PC-9 (cell line): Measurements from ENCODE around the gene NR2C2. TPM values are rescaled to one million over a fixed set of nuclear protein-coding genes. Genes with fewer than 3 reads are reported as not detected.

Experiments used
- BruUV-seq: library from RNA; stranded (reverse); fragments of 400-500 nt; replicated peaks from 2 replicates; lab custom pipeline; 2021; lab: Mats Ljungman, UMichigan
- CTCF ChIA-PET: fragments of 300-600 bp; sonication (Branson Sonifier 250); formaldehyde crosslinking; loops from one replicate; lab custom pipeline; 2022; ENCODE audit warnings: antibody characterized with exemption; lab: Charles Lee
- POLR2A ChIA-PET: fragments of 300-600 bp; sonication (Branson Sonifier 250); formaldehyde crosslinking; loops from one replicate; lab custom pipeline; 2022; ENCODE audit warnings: antibody characterized with exemption; ENCODE audit not compliant: unreplicated experiment; lab: Charles Lee
- DNase-seq, 2 experiments: peaks; one replicate each; pipeline versions ENCODE4 v3.0.0 to v3.0.0-alpha.2; 2015 to 2022; ENCODE audit warnings: mixed read lengths in 1 of 2
- H2AFZ ChIP-seq: fragments of 200-600 bp; sonication (generic); 2 replicates; pipeline ENCODE4 v1.8.1; 2017; ENCODE audit warnings: antibody characterized with exemption
- H3F3A ChIP-seq: fragments of 200-600 bp; sonication (generic); 2 replicates; pipeline ENCODE4 v1.8.1; 2017; ENCODE audit warnings: antibody characterized with exemption, mild to moderate bottlenecking, low read depth; ENCODE audit not compliant: insufficient read depth
- H3K27ac ChIP-seq: fragments of 200-600 bp; sonication (generic); 2 replicates; pipeline ENCODE4 v1.6.1; 2016; ENCODE audit warnings: mixed run types
- H3K27me3 ChIP-seq: fragments of 200-600 bp; sonication (generic); 2 replicates; pipeline ENCODE4 v1.6.1; 2016; ENCODE audit warnings: low read depth, mixed run types; ENCODE audit not compliant: insufficient read depth
- H3K36me3 ChIP-seq: fragments of 200-600 bp; sonication (generic); 2 replicates; pipeline ENCODE4 v1.6.1; 2016; ENCODE audit warnings: low read depth, mixed run types
- H3K4me1 ChIP-seq: fragments of 200-600 bp; sonication (generic); replicated peaks from 2 replicates; pipeline ENCODE4 v1.6.1; 2016; ENCODE audit warnings: mixed run types; ENCODE audit not compliant: insufficient read depth
- H3K4me2 ChIP-seq: fragments of 200-600 bp; sonication (generic); 2 replicates; pipeline ENCODE4 v1.6.1; 2017; ENCODE audit warnings: mixed run types
- H3K4me3 ChIP-seq: fragments of 200-600 bp; sonication (generic); 2 replicates; pipeline ENCODE4 v1.6.1; 2016; ENCODE audit warnings: mixed run types
- H3K79me2 ChIP-seq: fragments of 200-600 bp; sonication (generic); 2 replicates; pipeline ENCODE4 v1.6.1; 2017; ENCODE audit warnings: low read depth, mixed run types
- H3K9me2 ChIP-seq: fragments of 200-600 bp; sonication (generic); 2 replicates; pipeline ENCODE4 v1.8.1; 2017; ENCODE audit warnings: mild to moderate bottlenecking; ENCODE audit not compliant: insufficient read depth
- H3K9me3 ChIP-seq: fragments of 200-600 bp; sonication (generic); 2 replicates; pipeline ENCODE4 v1.8.1; 2016; ENCODE audit warnings: low read depth; ENCODE audit not compliant: insufficient read depth
- H4K20me1 ChIP-seq: fragments of 200-600 bp; sonication (generic); 2 replicates; pipeline ENCODE4 v1.8.1; 2017; ENCODE audit not compliant: insufficient read depth
- CTCF ChIP-seq: fragments of 200-600 bp; sonication (generic); conservative IDR thresholded peaks from 2 replicates; pipeline ENCODE4 v1.6.1; 2017; ENCODE audit warnings: mixed run types, antibody characterized with exemption, mild to moderate bottlenecking, moderate library complexity
- EZH2 ChIP-seq: fragments of 200-600 bp; sonication (generic); IDR thresholded peaks from 2 replicates; pipeline ENCODE4 v1.8.0; 2017; ENCODE audit warnings: antibody characterized with exemption, low read depth
- intact Hi-C: fragments of 100-400 bp; cut with micrococcal nuclease; formaldehyde crosslinking; loops from one replicate; pipeline ENCODE4 v1.10.0; 2022; ENCODE audit not compliant: unreplicated experiment
- total RNA-seq: library from RNA; stranded (reverse); gene quantifications from 2 replicates; pipeline ENCODE4 v1.2.3, GENCODE V29; 2021

NR2C2 gene
- total RNA-seq, 1 experiment from 2014 or later, result 44.1 TPM

- no peak overlapping the region for H2AFZ ChIP-seq
- POLR2A ChIA-PET, result no interaction called here
- H3K9me3 ChIP-seq, result no peaks in the 10 kb centered on the region
- peaks cover 13% of the 10 kb centered on the region; the same call in 1 of the 2 replicates for H3F3A ChIP-seq
- no peaks in the 10 kb centered on the region for H3K9me2 ChIP-seq
- BruUV-seq, result no TSS peak
- TF ChIP-seq CTCF (no peak), EZH2 (no peak)
- H3K4me3 ChIP-seq, result no peak overlapping the region
- no peak for DNase-seq
- H3K27ac ChIP-seq, result no peak overlapping the region
- H4K20me1 ChIP-seq, result peaks cover 42% of the 10 kb centered on the region
- CTCF ChIA-PET, result no interaction called here
- no peaks in the 10 kb centered on the region for H3K4me1 ChIP-seq
- no peaks in the 10 kb centered on the region for H3K27me3 ChIP-seq
- H3K4me2 ChIP-seq, result no peak overlapping the region
- H3K36me3 ChIP-seq, result peaks cover 75% of the 10 kb centered on the region
- no peaks in the 10 kb centered on the region for H3K79me2 ChIP-seq
- intact Hi-C loops, result no loop called here
Measured at GRCh38 chr3:15045667-15046066, 98.3 kb downstream of the NR2C2 start.

GRCh38 chr3:15049584-15049983 lies 102.2 kb downstream of the NR2C2 start:
- CTCF ChIA-PET, result no interaction called here
- BruUV-seq, result no TSS peak

GRCh38 chr3:15050405-15051092 lies 103.2 kb downstream of the NR2C2 start:
- H2AFZ ChIP-seq, result no peak overlapping the region
- BruUV-seq, result no TSS peak
- ChIA-PET CTCF (interaction anchor here (1.2 kb wide), 1 partner anchor 14 kb away, joined by 4 read pairs; the partner anchor contains the start of gene MRPS25), POLR2A (no interaction called here)
- H4K20me1 ChIP-seq, result peaks cover 77% of the 10 kb centered on the region
- no peaks in the 10 kb centered on the region for H3K4me1 ChIP-seq
- peaks cover 20% of the 10 kb centered on the region; the same call in 1 of the 2 replicates for H3F3A ChIP-seq
- H3K27ac ChIP-seq, result no peak overlapping the region
- DNase-seq, result no peak
- TF ChIP-seq CTCF (no peak), EZH2 (no peak)
- H3K9me3 ChIP-seq, result no peaks in the 10 kb centered on the region
- H3K4me3 ChIP-seq, result no peak overlapping the region
- H3K36me3 ChIP-seq, result peaks cover 48% of the 10 kb centered on the region
- H3K4me2 ChIP-seq, result no peak overlapping the region
- intact Hi-C loops, result no loop called here
- peaks cover 22% of the 10 kb centered on the region for H3K79me2 ChIP-seq
- H3K9me2 ChIP-seq, result no peaks in the 10 kb centered on the region
- H3K27me3 ChIP-seq, result no peaks in the 10 kb centered on the region

More at GRCh38 chr3:15049584-15049983, 102.2 kb downstream of the NR2C2 start:
- Histone ChIP-seq H3K4me1 (no peaks in the 10 kb centered on the region), H3K27ac (no peak overlapping the region), H3K36me3 (peaks cover 57% of the 10 kb centered on the region), H3K4me2 (no peak overlapping the region), H3K9me3 (no peaks in the 10 kb centered on the region), H3K9me2 (no peaks in the 10 kb centered on the region), H2AFZ (no peak overlapping the region), H3K4me3 (no peak overlapping the region), H3K79me2 (peaks cover 13% of the 10 kb centered on the region), H3F3A (peaks cover 20% of the 10 kb centered on the region; the same call in 1 of the 2 replicates), H4K20me1 (peaks cover 68% of the 10 kb centered on the region), H3K27me3 (no peaks in the 10 kb centered on the region)
- intact Hi-C loops, result no loop called here
- TF ChIP-seq CTCF (no peak), EZH2 (no peak)
- DNase-seq, result no peak
- POLR2A ChIA-PET, result no interaction called here
